SU-DHL-6 (cell line): ENCODE results near the gene ZNF862.

Experiments
- H2AFZ ChIP-seq: fragments of 200-600 bp; sonication (generic); 2 replicates; pipeline ENCODE4 v1.6.1; 2014; ENCODE audit warnings: low read depth, mild to moderate bottlenecking, moderate library complexity, mixed read lengths, antibody characterized with exemption, low read length; ENCODE audit not compliant: severe bottlenecking
- H3F3A ChIP-seq: fragments of 200-600 bp; shearing (Covaris generic); 2 replicates; pipeline ENCODE4 v1.6.0; 2016; ENCODE audit warnings: antibody characterized with exemption, mild to moderate bottlenecking; ENCODE audit not compliant: insufficient read depth
- H3K27ac ChIP-seq: fragments of 200-600 bp; sonication (generic); 2 replicates; pipeline ENCODE4 v1.5.1; 2016; ENCODE audit warnings: low read depth, mild to moderate bottlenecking, low read length, moderate library complexity, mixed read lengths
- H3K27me3 ChIP-seq: fragments of 200-600 bp; sonication (generic), shearing (Covaris generic); 2 replicates; pipeline ENCODE4 v1.6.0; 2014; ENCODE audit warnings: mild to moderate bottlenecking, low read length
- H3K36me3 ChIP-seq: fragments of 200-600 bp; sonication (generic); 2 replicates; pipeline ENCODE4 v1.6.1; 2014; ENCODE audit warnings: mild to moderate bottlenecking, low read length, mixed read lengths
- H3K4me2 ChIP-seq: fragments of 300-600, 200-600 bp; shearing (Covaris generic), sonication (generic); 2 replicates; pipeline ENCODE4 v1.6.0; 2014; ENCODE audit warnings: low read length, low read depth, mild to moderate bottlenecking; ENCODE audit not compliant: poor library complexity, severe bottlenecking
- H3K4me3 ChIP-seq: fragments of 200-600 bp; sonication (generic); 2 replicates; pipeline ENCODE4 v1.5.1; 2014; ENCODE audit warnings: antibody characterized with exemption, low read length, mild to moderate bottlenecking, mixed read lengths; ENCODE audit not compliant: insufficient read depth, poor library complexity, severe bottlenecking
- H3K79me2 ChIP-seq: fragments of 200-600 bp; sonication (generic); 2 replicates; pipeline ENCODE4 v1.6.1; 2014; ENCODE audit warnings: mild to moderate bottlenecking, low read length, moderate library complexity; ENCODE audit not compliant: insufficient read depth
- H3K9ac ChIP-seq: fragments of 200-600 bp; sonication (generic); 2 replicates; pipeline ENCODE4 v1.7.0; 2014; ENCODE audit warnings: mild to moderate bottlenecking, low read length
- H3K9me2 ChIP-seq: fragments of 200-600 bp; sonication (generic); replicated peaks from 2 replicates; pipeline ENCODE4 v1.6.1; 2014; ENCODE audit warnings: low read length; ENCODE audit not compliant: insufficient read depth
- H3K9me3 ChIP-seq: fragments of 200-600 bp; sonication (generic); 2 replicates; pipeline ENCODE4 v1.6.1; 2014; ENCODE audit warnings: low read length, mixed read lengths; ENCODE audit not compliant: insufficient read depth
- H4K20me1 ChIP-seq: fragments of 200-600 bp; sonication (generic); 2 replicates; pipeline ENCODE4 v1.6.1; 2014; ENCODE audit warnings: low read depth, mild to moderate bottlenecking, antibody characterized with exemption, low read length, moderate library complexity, mixed read lengths
- EZH2phosphoT487 ChIP-seq: fragments of 200-600 bp; sonication (generic), shearing (Covaris generic); conservative IDR thresholded peaks from 2 replicates; pipeline ENCODE4 v1.6.1; 2018; ENCODE audit warnings: mild to moderate bottlenecking, antibody characterized with exemption, low read length, moderate library complexity, mixed read lengths
- TF ChIP-seq, protein P1 (sequence below): fragments of 200-600 bp; sonication (generic); IDR thresholded peaks from one replicate; pipeline ENCODE4 v1.5.1; 2017; ENCODE audit warnings: antibody characterized with exemption, mild to moderate bottlenecking, low read length, moderate library complexity; ENCODE audit not compliant: insufficient read depth, poor library complexity, severe bottlenecking

ZNF862 gene

DNA sequence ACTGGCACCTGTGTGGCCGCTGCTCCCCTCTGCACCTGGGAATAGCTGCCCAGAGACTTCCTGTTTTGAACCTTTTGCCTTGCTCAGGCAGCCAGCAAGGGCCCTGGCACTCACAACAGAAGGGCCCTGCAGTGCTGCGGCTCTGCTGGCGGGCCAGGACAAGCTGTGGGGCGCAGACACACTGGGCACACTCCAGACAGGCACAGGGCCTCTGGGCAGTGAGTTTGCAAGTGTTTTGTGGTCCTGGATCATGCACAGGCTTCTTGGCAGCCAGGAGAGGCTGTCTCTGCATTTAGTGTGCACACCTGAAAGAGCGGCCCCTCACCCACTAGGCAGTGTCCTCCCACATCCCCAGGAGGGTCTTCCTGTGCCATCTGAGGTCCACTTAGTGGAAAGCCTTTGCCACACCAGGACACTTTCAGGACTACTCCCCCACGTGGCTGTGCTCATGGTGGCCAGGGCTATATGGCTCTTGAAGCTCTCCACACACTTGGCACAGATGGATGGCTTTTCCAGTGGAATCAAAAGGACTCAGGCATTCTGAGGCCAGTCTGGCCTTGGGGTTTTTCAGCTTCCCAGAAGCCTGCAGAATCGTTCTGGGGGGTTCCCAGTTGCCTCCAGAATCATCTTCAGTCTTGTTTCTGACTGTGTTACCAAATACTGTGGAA, 30.6 kb downstream of the ZNF862 start:
- TF ChIP-seq EZH2phosphoT487: no peak
- TF ChIP-seq, protein P1, sequence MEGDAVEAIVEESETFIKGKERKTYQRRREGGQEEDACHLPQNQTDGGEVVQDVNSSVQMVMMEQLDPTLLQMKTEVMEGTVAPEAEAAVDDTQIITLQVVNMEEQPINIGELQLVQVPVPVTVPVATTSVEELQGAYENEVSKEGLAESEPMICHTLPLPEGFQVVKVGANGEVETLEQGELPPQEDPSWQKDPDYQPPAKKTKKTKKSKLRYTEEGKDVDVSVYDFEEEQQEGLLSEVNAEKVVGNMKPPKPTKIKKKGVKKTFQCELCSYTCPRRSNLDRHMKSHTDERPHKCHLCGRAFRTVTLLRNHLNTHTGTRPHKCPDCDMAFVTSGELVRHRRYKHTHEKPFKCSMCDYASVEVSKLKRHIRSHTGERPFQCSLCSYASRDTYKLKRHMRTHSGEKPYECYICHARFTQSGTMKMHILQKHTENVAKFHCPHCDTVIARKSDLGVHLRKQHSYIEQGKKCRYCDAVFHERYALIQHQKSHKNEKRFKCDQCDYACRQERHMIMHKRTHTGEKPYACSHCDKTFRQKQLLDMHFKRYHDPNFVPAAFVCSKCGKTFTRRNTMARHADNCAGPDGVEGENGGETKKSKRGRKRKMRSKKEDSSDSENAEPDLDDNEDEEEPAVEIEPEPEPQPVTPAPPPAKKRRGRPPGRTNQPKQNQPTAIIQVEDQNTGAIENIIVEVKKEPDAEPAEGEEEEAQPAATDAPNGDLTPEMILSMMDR: no peak
- no peak overlapping the region for H3K4me3 ChIP-seq
- no peak overlapping the region for H2AFZ ChIP-seq
- H3K4me2 ChIP-seq: no peak overlapping the region
- H3K27me3 ChIP-seq: no peaks in the 10 kb centered on the region
- H3K9ac ChIP-seq: no peak overlapping the region
- no peaks in the 10 kb centered on the region for H3K79me2 ChIP-seq
- H4K20me1 ChIP-seq: no peaks in the 10 kb centered on the region
- H3K9me2 ChIP-seq: no peaks in the 10 kb centered on the region
- no peaks in the 10 kb centered on the region for H3K36me3 ChIP-seq
- no peaks in the 10 kb centered on the region for H3K9me3 ChIP-seq
- no peak overlapping the region for H3K27ac ChIP-seq
- no peaks in the 10 kb centered on the region for H3F3A ChIP-seq

DNA sequence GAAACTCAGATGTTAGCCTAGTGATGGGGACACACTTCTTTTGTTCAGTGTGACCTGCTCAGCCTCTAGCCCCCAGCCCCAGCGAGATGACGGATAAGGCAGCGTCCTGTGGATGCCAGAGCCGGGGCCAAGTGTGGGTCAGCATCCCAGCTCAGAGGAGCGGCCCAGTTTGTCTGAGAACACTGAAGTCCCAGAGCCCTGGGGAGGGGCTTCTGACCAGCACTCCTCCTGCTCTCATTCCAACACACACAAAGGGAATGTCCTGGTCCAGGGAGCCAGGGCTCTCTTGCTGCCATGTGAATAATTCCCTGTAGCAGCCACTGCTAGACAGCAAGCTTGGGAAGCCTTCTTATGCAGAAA, 31.1 kb downstream of the ZNF862 start:
- Histone ChIP-seq H3K4me2 (no peak overlapping the region), H3K27ac (no peak overlapping the region), H3K9me3 (no peaks in the 10 kb centered on the region), H3K27me3 (no peaks in the 10 kb centered on the region), H3K9ac (no peak overlapping the region), H3K79me2 (no peaks in the 10 kb centered on the region), H3K4me3 (no peak overlapping the region), H4K20me1 (no peaks in the 10 kb centered on the region), H3F3A (no peaks in the 10 kb centered on the region), H3K36me3 (no peaks in the 10 kb centered on the region), H2AFZ (no peak overlapping the region), H3K9me2 (no peaks in the 10 kb centered on the region)
- no peak for TF ChIP-seq EZH2phosphoT487
- TF ChIP-seq, protein P1: no peak

DNA sequence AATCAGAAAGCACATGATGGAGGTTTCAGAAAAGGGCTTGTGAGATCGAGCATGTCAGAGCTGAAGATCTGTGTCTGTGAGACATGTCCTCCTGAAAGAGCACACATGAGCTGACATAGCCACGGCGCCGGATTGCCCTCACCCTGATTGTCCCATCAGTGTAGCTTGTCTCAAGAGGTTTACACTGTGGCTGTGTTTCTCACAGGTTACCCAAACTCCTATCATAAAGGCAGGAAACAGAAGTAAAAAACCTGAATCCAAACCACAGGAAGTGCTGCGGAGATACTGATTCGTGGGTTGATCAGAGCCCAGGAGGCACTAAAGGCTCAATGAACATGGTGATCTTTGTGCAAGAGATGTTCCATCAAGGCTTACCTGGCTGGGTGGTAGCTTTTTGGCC, 31.7 kb downstream of the ZNF862 start:
- no peak overlapping the region for H3K4me2 ChIP-seq
- no peak overlapping the region for H3K9ac ChIP-seq
- no peak overlapping the region for H3K27ac ChIP-seq

More for the DNA sequence above, 31.7 kb downstream of the ZNF862 start:
- no peaks in the 10 kb centered on the region for H3K79me2 ChIP-seq
- H3K9me2 ChIP-seq: no peaks in the 10 kb centered on the region
- no peaks in the 10 kb centered on the region for H4K20me1 ChIP-seq
- no peaks in the 10 kb centered on the region for H3K36me3 ChIP-seq
- H3F3A ChIP-seq: no peaks in the 10 kb centered on the region
- TF ChIP-seq EZH2phosphoT487: no peak
- TF ChIP-seq, protein P1: no peak
- H3K4me3 ChIP-seq: no peak overlapping the region
- H2AFZ ChIP-seq: no peak overlapping the region
- H3K9me3 ChIP-seq: no peaks in the 10 kb centered on the region
- no peaks in the 10 kb centered on the region for H3K27me3 ChIP-seq
